HL-60 (cell line): ENCODE measurements around the gene FFAR2.
A peak's percentile ranks its signal among the peaks of the same experiment; 100 is the strongest.

Experiments used
- DNase-seq, 2 experiments: peaks; one replicate each; pipeline ENCODE4 v3.0.0-alpha.2; 2010 to 2020; ENCODE audit warnings: low read depth in 1 of 2, low spot score in 1 of 2
- H3K27ac ChIP-seq: fragments of 250-450 bp; sonication (Bioruptor Pico); replicated peaks from 2 replicates; pipeline ENCODE4 v1.5.1; 2020; ENCODE audit warnings: mild to moderate bottlenecking, moderate library complexity
- H3K27me3 ChIP-seq: fragments of 250-450 bp; sonication (Bioruptor Pico); 2 replicates; pipeline ENCODE4 v1.5.1; 2021; ENCODE audit warnings: mild to moderate bottlenecking, moderate library complexity; ENCODE audit not compliant: insufficient read depth, poor library complexity, severe bottlenecking
- H3K4me3 ChIP-seq: replicated peaks from 2 replicates; pipeline ENCODE4 v1.5.1; 2011; ENCODE audit warnings: mild to moderate bottlenecking, control low read depth, low read length; ENCODE audit not compliant: insufficient read depth
- GABPA ChIP-seq: IDR thresholded peaks from 2 replicates; pipeline ENCODE4 v1.6.1; 2012; ENCODE audit warnings: low read depth
- POLR2AphosphoS5 ChIP-seq: IDR thresholded peaks from 2 replicates; pipeline ENCODE4 v1.6.1; 2012; ENCODE audit warnings: low read depth
- SPI1 ChIP-seq: IDR thresholded peaks from 2 replicates; pipeline ENCODE4 v1.6.1; 2012; ENCODE audit warnings: low read depth, mild to moderate bottlenecking, borderline replicate concordance
- TF ChIP-seq, protein P1 (sequence below): IDR thresholded peaks from 2 replicates; pipeline ENCODE4 v1.6.1; 2012; ENCODE audit warnings: low read depth; ENCODE audit not compliant: insufficient replicate concordance
- TF ChIP-seq, protein P2 (sequence below): IDR thresholded peaks from one replicate; pipeline ENCODE4 v1.5.1; 2011; ENCODE audit warnings: low read length, control low read depth, inconsistent platforms; ENCODE audit not compliant: insufficient read depth

The FFAR2 gene

DNA sequence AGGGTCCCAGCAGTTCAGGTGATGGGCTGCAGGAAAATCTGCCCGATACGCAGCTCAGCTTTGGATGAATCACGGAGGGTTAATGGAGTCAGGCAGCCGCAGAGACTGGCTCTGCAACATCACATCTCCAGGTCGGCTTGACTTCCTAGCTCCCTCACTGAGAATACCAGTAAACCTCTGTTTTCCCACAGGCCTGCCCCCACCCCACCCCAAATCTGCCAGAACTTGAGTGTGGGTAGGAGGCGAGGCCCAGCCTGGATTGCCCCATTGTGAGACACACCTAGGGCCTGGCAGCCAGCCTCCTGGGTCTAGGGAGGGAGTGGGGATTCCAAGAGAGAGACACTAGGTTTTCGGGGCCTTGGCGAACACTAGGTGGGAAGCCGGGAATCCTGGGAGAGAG lies 45.9 kb downstream of the FFAR2 start:
- no peak overlapping the region for H3K27ac ChIP-seq
- H3K4me3 ChIP-seq: no peak overlapping the region
- TF ChIP-seq, protein P1, sequence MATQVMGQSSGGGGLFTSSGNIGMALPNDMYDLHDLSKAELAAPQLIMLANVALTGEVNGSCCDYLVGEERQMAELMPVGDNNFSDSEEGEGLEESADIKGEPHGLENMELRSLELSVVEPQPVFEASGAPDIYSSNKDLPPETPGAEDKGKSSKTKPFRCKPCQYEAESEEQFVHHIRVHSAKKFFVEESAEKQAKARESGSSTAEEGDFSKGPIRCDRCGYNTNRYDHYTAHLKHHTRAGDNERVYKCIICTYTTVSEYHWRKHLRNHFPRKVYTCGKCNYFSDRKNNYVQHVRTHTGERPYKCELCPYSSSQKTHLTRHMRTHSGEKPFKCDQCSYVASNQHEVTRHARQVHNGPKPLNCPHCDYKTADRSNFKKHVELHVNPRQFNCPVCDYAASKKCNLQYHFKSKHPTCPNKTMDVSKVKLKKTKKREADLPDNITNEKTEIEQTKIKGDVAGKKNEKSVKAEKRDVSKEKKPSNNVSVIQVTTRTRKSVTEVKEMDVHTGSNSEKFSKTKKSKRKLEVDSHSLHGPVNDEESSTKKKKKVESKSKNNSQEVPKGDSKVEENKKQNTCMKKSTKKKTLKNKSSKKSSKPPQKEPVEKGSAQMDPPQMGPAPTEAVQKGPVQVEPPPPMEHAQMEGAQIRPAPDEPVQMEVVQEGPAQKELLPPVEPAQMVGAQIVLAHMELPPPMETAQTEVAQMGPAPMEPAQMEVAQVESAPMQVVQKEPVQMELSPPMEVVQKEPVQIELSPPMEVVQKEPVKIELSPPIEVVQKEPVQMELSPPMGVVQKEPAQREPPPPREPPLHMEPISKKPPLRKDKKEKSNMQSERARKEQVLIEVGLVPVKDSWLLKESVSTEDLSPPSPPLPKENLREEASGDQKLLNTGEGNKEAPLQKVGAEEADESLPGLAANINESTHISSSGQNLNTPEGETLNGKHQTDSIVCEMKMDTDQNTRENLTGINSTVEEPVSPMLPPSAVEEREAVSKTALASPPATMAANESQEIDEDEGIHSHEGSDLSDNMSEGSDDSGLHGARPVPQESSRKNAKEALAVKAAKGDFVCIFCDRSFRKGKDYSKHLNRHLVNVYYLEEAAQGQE: no peak
- TF ChIP-seq SPI1: no peak
- no peak for TF ChIP-seq POLR2AphosphoS5
- TF ChIP-seq, protein P2, sequence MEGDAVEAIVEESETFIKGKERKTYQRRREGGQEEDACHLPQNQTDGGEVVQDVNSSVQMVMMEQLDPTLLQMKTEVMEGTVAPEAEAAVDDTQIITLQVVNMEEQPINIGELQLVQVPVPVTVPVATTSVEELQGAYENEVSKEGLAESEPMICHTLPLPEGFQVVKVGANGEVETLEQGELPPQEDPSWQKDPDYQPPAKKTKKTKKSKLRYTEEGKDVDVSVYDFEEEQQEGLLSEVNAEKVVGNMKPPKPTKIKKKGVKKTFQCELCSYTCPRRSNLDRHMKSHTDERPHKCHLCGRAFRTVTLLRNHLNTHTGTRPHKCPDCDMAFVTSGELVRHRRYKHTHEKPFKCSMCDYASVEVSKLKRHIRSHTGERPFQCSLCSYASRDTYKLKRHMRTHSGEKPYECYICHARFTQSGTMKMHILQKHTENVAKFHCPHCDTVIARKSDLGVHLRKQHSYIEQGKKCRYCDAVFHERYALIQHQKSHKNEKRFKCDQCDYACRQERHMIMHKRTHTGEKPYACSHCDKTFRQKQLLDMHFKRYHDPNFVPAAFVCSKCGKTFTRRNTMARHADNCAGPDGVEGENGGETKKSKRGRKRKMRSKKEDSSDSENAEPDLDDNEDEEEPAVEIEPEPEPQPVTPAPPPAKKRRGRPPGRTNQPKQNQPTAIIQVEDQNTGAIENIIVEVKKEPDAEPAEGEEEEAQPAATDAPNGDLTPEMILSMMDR: no peak
- no peak for TF ChIP-seq GABPA
- no peak for DNase-seq
- H3K27me3 ChIP-seq: peaks cover 2% of the 10 kb centered on the region

DNA sequence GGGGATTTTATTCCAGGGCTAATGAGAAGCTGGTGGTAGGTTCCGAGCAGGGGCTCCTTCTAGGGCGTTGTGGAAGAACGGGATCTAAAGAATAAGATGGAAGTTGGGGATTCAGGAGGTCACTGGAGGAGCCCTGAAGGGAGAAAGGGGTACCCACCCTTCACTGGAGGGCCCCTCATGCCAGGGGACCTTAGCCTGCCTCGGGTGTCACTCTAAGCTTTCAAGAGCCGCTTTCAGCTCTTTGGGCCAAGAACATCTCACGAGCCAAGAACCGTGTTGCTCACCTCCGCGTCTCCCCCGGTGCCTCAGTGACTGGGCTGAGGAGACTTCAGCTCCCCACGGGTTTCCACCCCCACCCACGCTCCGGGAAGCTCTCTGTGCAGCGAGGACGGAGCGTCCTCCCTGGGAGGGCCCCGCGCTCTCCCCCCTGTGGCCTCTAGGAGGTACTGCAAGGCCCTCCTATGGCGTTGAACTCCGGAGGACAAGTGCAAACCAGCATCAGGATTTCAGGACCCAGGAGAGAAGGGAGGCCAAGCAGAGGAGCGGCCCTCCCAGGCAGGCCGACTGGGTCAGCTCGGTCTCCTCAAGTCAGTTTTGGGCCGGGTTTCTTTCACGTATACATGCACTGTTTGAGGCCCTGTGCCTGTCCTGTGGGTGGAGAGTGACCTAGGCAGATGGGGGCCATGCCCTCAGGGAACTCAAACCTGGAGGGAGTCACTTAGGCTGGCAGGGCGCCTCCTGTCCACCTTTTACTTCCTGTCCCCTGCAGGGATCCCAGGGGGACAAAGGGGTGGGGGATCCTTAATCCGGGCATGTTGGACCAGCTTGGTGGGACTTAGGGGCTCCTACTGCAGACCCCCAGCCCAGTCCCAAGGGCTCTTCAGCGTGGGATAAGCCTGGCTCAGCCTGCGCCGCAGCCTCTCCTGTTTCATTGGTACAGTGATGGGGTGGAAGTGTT lies 47.3 kb downstream of the FFAR2 start:
- peaks cover 2% of the 10 kb centered on the region for H3K27me3 ChIP-seq
- no peak overlapping the region for H3K4me3 ChIP-seq
- no peak overlapping the region for H3K27ac ChIP-seq
- TF ChIP-seq POLR2AphosphoS5: no peak
- TF ChIP-seq, protein P2: peak; percentile 87
- peak; percentile 36 to 60 for DNase-seq

DNA sequence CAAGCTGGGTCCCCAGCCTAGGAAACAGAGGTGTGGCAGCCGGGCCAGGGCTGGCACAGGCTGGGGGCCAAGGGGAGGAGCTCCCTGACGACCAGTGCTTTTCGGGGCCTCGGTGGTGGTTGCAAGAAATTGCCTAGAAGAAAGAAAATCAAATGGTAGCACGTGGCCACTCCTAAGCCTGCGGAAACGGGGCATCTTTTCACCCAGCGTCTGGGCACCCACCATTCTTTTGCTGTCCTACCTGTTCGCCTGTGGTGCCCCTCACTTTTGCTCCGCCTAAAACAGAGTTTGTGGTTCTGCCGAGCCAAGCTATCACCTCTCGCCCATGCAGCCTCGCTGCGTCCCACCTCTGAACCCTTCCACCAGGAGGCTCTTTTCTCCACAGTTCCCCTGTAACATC lies 49.3 kb downstream of the FFAR2 start:
- no peak overlapping the region for H3K27ac ChIP-seq
- no peak for DNase-seq
- no peak overlapping the region for H3K4me3 ChIP-seq
- peaks cover 2% of the 10 kb centered on the region for H3K27me3 ChIP-seq
- TF ChIP-seq POLR2AphosphoS5 (no peak), SPI1 (no peak), GABPA (no peak)
- TF ChIP-seq, protein P2: no peak
- TF ChIP-seq, protein P1: no peak
